Natural killer cell (primary cell): ENCODE results near the gene ZFHX3. TPM values are rescaled to one million over a fixed set of nuclear protein-coding genes. Genes with fewer than 3 reads are reported as not detected.

Experiments used
- ATAC-seq, 3 donors: fragments of 150-1000 bp in 2 of 3; fragments of 200-7000 bp in 1 of 3; cut with Tn5 transposase; 1 replicate in 1 of 3; 2 replicates in 2 of 3; pipeline ENCODE4 v1.10.0; 2021; ENCODE audit warnings: mild to moderate bottlenecking in 2 of 3, moderate library complexity in 2 of 3
- DNase-seq, 2 donors: peaks; one replicate each; pipeline versions ENCODE4 v3.0.0 to v3.0.0-alpha.2; 2013 to 2021; ENCODE audit warnings: mixed read lengths in 1 of 2
- H3K27ac ChIP-seq: one replicate; pipeline ENCODE4 v1.5.1; 2013; ENCODE audit warnings: mild to moderate bottlenecking, low read length
- H3K27me3 ChIP-seq: one replicate; pipeline ENCODE4 v1.6.1; 2013; ENCODE audit warnings: low read length; ENCODE audit not compliant: control insufficient read depth, insufficient read depth
- H3K36me3 ChIP-seq: one replicate; pipeline ENCODE4 v1.6.1; 2013; ENCODE audit warnings: low read length; ENCODE audit not compliant: control insufficient read depth, insufficient read depth
- H3K4me1 ChIP-seq: one replicate; pipeline ENCODE4 v1.6.1; 2013; ENCODE audit warnings: low read length; ENCODE audit not compliant: control insufficient read depth, insufficient read depth
- H3K4me3 ChIP-seq: one replicate; pipeline ENCODE4 v1.5.1; 2013; ENCODE audit warnings: low read length
- H3K9me3 ChIP-seq: one replicate; pipeline ENCODE4 v1.6.1; 2013; ENCODE audit warnings: low read length; ENCODE audit not compliant: control insufficient read depth, insufficient read depth
- H3K27ac Mint-ChIP-seq, 2 donors: one replicate each; pipeline ENCODE4 v1.8.0; 2022; ENCODE audit warnings: mild to moderate bottlenecking in 2 of 2, mixed read lengths in 2 of 2, moderate library complexity in 1 of 2
- H3K27me3 Mint-ChIP-seq, 2 donors: one replicate each; pipeline ENCODE4 v1.8.0; 2022; ENCODE audit warnings: low read depth in 2 of 2, mixed read lengths in 2 of 2
- H3K36me3 Mint-ChIP-seq: one replicate; pipeline ENCODE4 v1.8.0; 2022; ENCODE audit warnings: mixed read lengths
- H3K4me1 Mint-ChIP-seq, 2 donors: one replicate each; pipeline ENCODE4 v1.8.0; 2022; ENCODE audit warnings: mixed read lengths in 2 of 2
- H3K4me3 Mint-ChIP-seq: one replicate; pipeline ENCODE4 v1.8.0; 2022; ENCODE audit warnings: mild to moderate bottlenecking, moderate library complexity, mixed read lengths
- H3K9me3 Mint-ChIP-seq, 2 donors: one replicate each; pipeline ENCODE4 v1.8.0; 2022; ENCODE audit warnings: mixed read lengths in 2 of 2
- WGBS: methylation state at CpG from one replicate; pipeline ENCODE4 v1.1.7; 2013; ENCODE audit warnings: missing lambda C conversion rate; ENCODE audit not compliant: insufficient coverage; 5-methylcytosine and 5-hydroxymethylcytosine counted together
- intact Hi-C: fragments of 100-400 bp; cut with micrococcal nuclease; formaldehyde crosslinking; loops from one replicate; pipeline ENCODE4 v1.14.2; 2022
- total RNA-seq, 4 donors: library from RNA; stranded (reverse); fragments of 120-200 nt in 1 of 4; gene quantifications; one replicate each; pipeline versions ENCODE4 v1.2.3 to v1.2.4, GENCODE V29; 2013 to 2022
- TF ChIP-seq, protein P1 (sequence below): fragments of 200-600 bp; IDR thresholded peaks from one replicate; pipeline ENCODE4 v1.8.0; 2022; ENCODE audit warnings: antibody characterized with exemption

Gene ZFHX3
- total RNA-seq, 3 donors from 2014 or later (not counting 1 experiment from before 2014, with no cell fraction given) = 5.8 to 7.8 (median 7.5) TPM

DNA sequence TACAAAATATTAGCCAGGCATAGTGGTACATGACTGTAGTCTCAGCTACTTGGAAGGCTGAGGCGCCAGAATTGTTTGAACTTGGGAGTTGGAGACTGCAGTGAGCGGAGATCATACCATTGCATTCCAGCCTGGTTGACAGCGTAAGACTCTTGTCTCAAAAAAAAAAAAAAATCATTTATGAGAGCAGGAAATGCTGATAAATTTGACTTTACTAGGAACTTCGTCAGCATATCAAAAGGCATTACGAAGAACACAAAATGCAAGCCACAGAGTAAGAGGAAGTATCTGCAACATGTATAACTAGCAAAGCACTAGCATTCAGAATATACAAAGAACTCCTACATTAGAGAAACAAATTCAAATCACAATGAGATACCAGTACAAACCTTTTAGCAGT lies 279.3 kb downstream of the ZFHX3 start:
- DNase-seq = no peak
- no peaks in the 10 kb centered on the region for H3K4me1 Mint-ChIP-seq
- peaks cover 3 to 4% of the 10 kb centered on the region in 2 donors for H3K9me3 Mint-ChIP-seq
- H3K27me3 Mint-ChIP-seq = no peaks in the 10 kb centered on the region
- no peaks in the 10 kb centered on the region for H3K4me1 ChIP-seq
- H3K36me3 ChIP-seq = no peaks in the 10 kb centered on the region
- TF ChIP-seq, protein P1, sequence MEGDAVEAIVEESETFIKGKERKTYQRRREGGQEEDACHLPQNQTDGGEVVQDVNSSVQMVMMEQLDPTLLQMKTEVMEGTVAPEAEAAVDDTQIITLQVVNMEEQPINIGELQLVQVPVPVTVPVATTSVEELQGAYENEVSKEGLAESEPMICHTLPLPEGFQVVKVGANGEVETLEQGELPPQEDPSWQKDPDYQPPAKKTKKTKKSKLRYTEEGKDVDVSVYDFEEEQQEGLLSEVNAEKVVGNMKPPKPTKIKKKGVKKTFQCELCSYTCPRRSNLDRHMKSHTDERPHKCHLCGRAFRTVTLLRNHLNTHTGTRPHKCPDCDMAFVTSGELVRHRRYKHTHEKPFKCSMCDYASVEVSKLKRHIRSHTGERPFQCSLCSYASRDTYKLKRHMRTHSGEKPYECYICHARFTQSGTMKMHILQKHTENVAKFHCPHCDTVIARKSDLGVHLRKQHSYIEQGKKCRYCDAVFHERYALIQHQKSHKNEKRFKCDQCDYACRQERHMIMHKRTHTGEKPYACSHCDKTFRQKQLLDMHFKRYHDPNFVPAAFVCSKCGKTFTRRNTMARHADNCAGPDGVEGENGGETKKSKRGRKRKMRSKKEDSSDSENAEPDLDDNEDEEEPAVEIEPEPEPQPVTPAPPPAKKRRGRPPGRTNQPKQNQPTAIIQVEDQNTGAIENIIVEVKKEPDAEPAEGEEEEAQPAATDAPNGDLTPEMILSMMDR = no peak
- H3K27ac ChIP-seq = no peak overlapping the region
- no peaks in the 10 kb centered on the region for H3K27me3 ChIP-seq
- H3K9me3 ChIP-seq = no peaks in the 10 kb centered on the region
- WGBS = 67% methylated on average over 5 of the region's 5 CpGs
- H3K4me3 Mint-ChIP-seq = no peak overlapping the region
- no peaks in the 10 kb centered on the region for H3K36me3 Mint-ChIP-seq
- H3K27ac Mint-ChIP-seq = no peak overlapping the region
- no peak for ATAC-seq
- no peak overlapping the region for H3K4me3 ChIP-seq
- intact Hi-C loops = no loop called here

DNA sequence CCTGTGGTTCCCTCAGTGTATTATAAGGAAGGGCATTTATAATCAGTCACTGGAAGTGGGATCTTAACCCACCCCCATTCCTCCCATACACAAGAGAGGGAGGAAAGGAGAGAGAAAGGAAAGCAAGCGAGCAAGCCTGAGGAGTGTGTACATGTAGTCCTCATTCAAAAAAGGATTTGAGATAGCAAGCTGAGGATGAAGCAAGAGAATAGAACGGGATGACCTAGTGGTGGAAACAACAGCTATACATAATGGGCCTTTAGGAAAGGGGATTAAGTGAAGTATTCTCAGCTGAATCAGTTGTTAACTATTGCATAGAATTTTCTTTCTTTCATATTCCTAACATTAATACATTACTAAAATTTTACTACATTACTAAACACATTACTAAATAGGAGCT lies 281.4 kb downstream of the ZFHX3 start:
- intact Hi-C loops = no loop called here
- no peak for DNase-seq
- TF ChIP-seq, protein P1 = no peak
- H3K27ac ChIP-seq = no peak overlapping the region
- Mint-ChIP-seq H3K27ac (no peak overlapping the region), H3K4me3 (no peak overlapping the region), H3K4me1 (no peaks in the 10 kb centered on the region), H3K36me3 (no peaks in the 10 kb centered on the region), H3K9me3 (peaks cover 3% of the 10 kb centered on the region in 2 donors), H3K27me3 (no peaks in the 10 kb centered on the region)
- ATAC-seq = no peak
- H3K9me3 ChIP-seq = no peaks in the 10 kb centered on the region
- no peaks in the 10 kb centered on the region for H3K4me1 ChIP-seq
- H3K4me3 ChIP-seq = no peak overlapping the region
- 88% methylated on average over 2 of the region's 2 CpGs for WGBS
- H3K36me3 ChIP-seq = no peaks in the 10 kb centered on the region
- H3K27me3 ChIP-seq = no peaks in the 10 kb centered on the region

DNA sequence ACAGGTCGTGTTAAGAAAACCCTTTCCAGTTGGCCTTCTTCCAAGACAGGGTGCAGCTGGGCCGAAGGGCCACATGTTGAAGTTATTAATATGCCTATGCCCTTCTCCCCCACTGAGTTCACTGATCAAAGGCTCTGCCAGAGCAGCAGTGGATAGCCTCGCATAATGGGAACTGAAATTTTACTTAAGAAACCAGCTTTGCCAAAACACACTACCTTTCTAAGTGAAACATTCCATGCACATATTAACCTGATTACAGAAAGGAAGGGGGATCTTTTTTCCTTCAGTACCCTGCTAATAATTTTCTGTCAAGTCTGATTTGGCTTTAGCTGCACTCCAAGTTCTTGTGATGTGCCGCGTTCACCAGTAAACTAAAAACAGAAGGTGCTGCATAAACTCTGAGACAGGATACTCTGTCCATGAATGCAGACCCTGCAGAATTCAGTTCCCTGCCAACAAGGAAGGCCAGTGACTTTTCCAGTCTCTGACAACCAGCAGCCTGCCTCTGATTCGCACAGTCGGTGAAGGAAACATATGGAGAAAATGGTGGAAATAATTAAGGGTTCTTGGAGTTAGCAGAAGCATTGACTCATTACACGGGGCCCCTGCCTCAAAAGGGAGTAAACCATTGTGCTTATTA lies 283.8 kb downstream of the ZFHX3 start:
- Mint-ChIP-seq H3K4me3 (no peak overlapping the region), H3K36me3 (peaks cover 7% of the 10 kb centered on the region), H3K27me3 (no peaks in the 10 kb centered on the region), H3K9me3 (no peaks in the 10 kb centered on the region), H3K4me1 (no peaks in the 10 kb centered on the region), H3K27ac (no peak overlapping the region)
- no peaks in the 10 kb centered on the region for H3K36me3 ChIP-seq
- WGBS = 76% methylated on average over 8 of the region's 8 CpGs
- no peaks in the 10 kb centered on the region for H3K4me1 ChIP-seq
- H3K27me3 ChIP-seq = no peaks in the 10 kb centered on the region
- no peaks in the 10 kb centered on the region for H3K9me3 ChIP-seq
- H3K4me3 ChIP-seq = no peak overlapping the region
- no peak for ATAC-seq
- intact Hi-C loops = no loop called here
- TF ChIP-seq, protein P1 = no peak
- no peak for DNase-seq
- no peak overlapping the region for H3K27ac ChIP-seq

DNA sequence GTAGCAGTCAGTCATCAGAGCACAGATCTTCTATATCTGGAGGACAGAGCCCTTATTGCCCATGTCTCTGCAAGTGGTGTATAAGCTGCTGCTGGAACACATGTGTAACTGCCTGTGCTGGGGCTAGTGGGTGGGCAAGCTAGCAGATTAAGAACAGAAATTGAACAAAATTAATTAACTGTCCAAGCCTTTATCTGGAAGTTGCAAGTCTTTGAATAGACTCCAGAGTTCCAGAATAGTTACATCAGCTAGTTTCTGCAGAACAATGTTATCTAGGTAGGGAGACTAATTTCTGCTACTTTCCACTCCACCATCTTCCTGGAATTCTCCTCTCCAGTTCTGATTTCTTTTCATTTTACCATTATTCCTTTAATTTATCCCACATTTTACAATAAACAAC lies 287.3 kb downstream of the ZFHX3 start:
- Mint-ChIP-seq H3K27ac (no peak overlapping the region), H3K4me3 (no peak overlapping the region), H3K4me1 (no peaks in the 10 kb centered on the region), H3K9me3 (peaks cover 0 to 2% of the 10 kb centered on the region in 2 donors), H3K36me3 (peaks cover 7% of the 10 kb centered on the region), H3K27me3 (no peaks in the 10 kb centered on the region)
- H3K27ac ChIP-seq = no peak overlapping the region
- DNase-seq = no peak
- no peaks in the 10 kb centered on the region for H3K27me3 ChIP-seq
- no peak overlapping the region for H3K4me3 ChIP-seq
- H3K4me1 ChIP-seq = no peaks in the 10 kb centered on the region
- H3K36me3 ChIP-seq = no peaks in the 10 kb centered on the region
- no peaks in the 10 kb centered on the region for H3K9me3 ChIP-seq
- TF ChIP-seq, protein P1 = no peak
- no peak for ATAC-seq
- intact Hi-C loops = no loop called here
